Colon (tissue), 2 donors: ENCODE measurements around the gene ODAM.
"Not testable (repeated sequence)": the region's sequence is repeated elsewhere in the genome, so short reads cannot be mapped to it uniquely, and the experiment has no call there.

ENCODE experiments used
- FAIRE-seq: peaks from 2 replicates; lab custom pipeline; 2012; peaks lifted over from hg19 to GRCh38; lab: Jason Lieb, UNC
- donor health status: control.
- donor health status: control.

The ODAM gene

DNA sequence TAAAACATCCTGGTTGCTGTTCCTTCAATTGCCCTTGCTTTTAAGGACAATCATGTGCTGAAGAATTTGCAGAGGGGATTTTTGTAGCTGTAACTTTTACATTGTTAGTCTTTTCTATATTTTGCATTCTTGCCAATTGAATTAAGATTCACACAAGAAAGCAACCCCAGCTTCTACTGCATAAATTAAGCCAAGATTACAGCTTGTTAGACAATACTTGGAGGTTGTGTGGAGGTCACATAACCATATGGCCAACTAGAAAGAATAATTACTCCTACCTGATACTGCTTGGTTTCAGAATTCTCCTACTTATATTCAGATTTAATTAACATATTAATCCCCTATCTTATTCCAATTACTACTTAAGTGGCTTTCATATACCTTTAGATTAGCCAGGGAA, 26.3 kb downstream of the ODAM start:
- not testable (repeated sequence) for FAIRE-seq

DNA sequence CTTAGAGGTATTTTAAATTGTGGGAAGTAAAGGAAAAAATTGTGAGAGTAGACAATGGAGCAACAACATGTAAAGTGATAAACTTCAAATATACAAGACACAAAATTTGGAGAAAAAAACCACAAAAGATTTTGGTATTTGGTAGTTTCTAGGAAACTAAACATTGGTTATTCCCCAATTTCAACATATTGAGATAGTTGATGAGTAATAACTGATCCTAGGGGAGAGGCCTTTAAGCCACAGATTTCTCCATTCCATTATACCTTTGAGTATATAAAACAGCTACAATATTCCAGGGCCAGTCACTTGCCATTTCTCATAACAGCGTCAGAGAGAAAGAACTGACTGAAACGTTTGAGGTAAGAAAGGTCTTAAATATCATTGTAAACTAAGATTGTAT, 30.3 kb downstream of the ODAM start, which contains the start of gene FDCSP:
Gene FDCSP, plus strand, starts transcription at position 301 of the 400 bp plus-strand sequence. CDS start 5,071 bp downstream, outside the sequence.
- no peak for FAIRE-seq

DNA sequence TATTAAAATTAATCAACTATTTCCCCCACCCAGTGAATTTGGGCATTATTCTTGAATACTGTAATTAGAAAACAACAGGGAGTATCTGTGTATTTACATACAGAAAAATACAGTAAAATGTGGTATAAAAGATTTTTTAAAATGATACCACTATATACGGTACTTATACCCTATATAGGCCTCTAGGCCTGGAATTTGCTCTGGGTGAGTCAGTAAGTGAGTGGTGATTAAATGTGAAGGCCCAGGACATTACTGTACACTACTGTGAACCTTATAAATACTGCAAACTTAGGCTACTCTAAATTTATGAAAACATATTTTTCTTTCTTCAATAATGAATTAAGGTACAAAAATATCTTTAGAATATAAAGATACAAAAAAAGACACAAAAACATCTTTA, 40.6 kb downstream of the ODAM start:
- no peak for FAIRE-seq

DNA sequence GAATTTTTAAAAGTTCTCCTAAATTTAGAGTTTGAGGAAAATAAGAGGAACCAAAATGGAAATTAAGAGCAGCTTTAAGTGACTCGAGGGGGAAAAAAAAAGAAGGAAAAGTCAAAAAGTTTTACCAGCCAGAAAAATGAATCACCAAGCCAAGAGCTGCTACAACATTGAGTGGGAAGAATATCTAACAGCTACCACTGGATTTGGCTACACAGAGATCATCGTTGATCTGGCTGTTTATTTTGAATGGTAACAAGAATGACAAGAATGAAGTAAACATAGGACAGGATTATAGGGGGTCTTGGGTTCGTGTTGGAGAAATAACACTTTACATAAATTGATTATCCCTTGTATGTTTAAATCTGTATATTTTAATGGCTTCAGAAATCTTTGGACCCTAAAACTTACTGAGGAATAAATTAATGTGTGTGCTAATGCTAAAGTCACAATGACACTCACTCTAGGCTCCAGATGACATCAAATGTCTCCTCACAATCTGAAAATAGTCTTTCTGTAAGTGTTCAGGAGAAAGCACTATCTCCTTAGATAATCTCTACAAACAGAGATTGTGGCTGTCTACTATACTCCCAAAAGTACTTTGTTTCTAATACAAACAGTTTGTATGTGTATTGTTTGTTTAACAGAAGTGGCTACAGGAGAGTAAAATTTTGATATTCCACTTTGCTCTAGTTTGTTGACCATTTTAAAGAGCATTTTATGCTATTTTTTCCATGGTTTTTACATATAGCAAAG, 43.8 kb downstream of the ODAM start:
- no peak for FAIRE-seq

DNA sequence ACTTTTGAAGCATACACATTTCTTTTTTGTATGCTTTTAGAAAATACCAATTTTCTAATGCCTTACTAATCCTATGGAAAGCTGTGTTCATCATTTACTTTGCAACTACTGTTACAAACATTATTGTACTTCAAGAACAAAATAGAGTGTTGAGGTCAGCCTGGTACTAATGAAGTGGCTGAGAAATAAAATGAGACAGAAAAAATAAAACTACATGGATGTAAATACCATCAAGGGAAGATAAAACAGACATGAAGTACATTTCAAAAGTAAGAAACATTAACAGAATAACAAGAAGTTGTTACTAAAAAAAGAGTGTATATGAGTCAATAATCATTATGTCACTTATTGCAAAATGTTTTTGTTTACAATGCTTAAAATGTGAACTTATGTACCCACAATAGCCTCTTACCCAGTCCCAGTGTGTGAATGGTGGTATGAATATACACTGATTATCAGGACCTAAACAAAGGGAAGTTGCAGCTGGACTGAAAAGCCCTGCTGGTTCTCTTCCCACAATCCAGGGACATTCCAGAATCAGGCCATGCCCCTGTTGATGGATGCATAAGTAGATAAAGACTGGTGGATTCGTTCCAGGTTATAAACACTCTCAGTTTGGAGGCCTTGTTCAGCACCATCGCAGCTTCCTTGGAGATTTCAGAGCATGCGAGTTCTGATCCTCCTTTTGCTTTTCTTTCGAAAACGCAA, 44.5 kb downstream of the ODAM start:
- no peak for FAIRE-seq

DNA sequence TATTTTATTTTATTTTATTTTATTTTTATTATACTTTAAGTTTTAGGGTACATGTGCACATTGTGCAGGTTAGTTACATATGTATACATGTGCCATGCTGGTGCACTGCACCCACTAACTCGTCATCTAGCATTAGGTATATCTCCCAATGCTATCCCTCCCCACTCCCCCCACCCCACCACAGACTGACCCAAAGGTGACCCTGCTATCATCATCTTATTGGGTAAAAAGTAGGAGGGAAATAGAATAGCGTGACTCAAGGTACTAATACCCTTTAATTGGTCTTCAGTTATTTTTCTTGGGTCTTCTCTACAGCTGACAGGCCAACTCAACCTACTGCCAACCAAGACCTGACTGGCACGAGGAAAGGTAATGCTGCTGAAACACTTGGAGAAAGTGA, 46.8 kb downstream of the ODAM start, which contains the start of gene CSN3:
Gene CSN3, plus strand, starts transcription at position 301 of the 400 bp plus-strand sequence. CDS start 2,223 bp downstream, outside the sequence.
- not testable (repeated sequence) for FAIRE-seq

DNA sequence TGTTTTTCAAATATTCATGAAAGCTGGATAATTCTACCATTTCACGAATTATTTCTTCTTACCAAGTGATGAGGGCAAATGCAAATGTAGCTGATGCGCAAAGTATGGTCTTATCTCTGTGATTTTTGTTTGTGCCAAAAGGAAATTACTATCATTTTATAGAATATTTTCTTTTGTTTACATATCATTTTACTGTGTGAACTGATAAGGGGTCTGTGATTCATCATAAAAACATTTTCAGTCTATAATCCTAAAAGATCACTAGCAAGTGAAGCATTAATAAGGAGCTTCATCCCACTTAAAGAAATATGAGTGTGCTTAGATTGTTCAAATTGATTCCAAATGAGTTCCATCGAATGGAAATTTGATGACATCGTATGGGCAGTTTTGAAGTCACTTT, 47.6 kb downstream of the ODAM start:
- no peak for FAIRE-seq

DNA sequence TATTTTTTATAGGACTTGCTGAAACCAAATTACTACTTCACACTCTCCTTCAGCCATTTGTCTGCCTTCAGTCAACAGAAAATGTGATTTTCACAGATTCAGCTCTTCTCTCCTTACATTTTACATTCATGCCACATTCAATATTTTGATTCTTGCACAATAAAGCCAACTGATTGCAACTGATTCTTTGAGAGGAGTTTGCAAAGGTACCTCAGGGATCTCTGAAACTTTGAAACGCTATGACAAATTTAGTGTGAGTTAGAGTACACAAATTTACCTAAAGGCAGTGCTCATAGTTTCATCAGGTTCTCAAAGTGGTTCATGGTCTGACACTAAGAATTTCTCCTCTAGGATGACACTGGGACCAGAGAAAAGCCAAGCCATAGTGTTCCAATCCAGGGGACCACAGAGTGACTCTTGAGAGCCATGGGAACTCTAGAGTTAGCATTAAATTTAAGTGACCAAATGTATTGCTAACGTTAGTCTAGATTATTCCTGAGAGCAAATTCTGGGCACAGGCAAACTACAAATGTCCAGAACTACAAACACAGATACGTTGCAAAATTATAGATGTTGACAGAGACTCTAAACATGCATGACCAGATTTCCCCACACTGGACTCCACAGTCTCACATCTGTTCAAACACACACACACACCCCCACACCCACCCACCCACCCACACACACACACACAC, 55.9 kb downstream of the ODAM start:
- FAIRE-seq = no peak

DNA sequence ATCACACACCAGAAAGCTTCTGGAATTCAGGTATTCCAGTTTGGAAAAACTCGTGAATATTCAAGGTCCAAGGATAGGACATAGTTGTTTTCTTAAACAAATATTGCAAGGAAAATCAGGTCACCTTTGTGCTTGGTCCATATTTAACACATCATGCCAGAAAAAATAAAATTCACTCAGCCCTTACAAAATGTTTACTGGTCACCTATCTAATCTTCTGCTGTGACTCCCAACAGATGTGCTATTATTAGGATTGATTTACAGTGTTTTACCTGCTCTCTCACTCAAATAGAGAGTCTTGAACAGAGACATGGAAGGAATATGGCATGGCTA, 56.4 kb downstream of the ODAM start:
- FAIRE-seq = no peak
